Measurements from ENCODE around the gene SHMT1. TPM values are rescaled to one million over a fixed set of nuclear protein-coding genes. Genes with fewer than 3 reads are reported as not detected.

SHMT1 gene
- polyA plus RNA-seq, 1 donor (not counting 4 experiments of a cell fraction or from before 2014, with no cell fraction given): 15.7 TPM

DNA sequence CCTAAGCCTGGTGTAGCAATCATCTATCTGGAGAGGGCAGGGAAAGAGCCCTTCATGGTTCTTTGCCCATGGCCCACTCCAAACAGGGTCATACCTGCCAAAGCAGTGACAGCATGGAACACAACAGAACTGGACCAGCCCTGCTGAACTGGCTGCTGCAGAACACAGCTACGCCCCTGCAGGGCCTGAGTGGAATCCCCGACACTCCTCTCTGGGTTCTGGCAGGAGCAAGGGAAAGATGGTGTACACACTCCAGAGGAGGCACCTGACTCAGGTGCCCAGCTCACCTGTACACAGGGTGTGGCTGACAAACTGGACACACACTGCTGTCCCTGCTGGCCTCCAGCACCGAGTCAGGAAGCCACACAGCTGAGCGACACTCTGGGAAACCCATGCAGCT is 83.1 kb downstream of the SHMT1 start:
- no peaks in the 10 kb centered on the region for H3K79me2 ChIP-seq (ENCODE audit: control insufficient read depth, insufficient read depth, low read length)
- peaks cover 35 to 48% of the 10 kb centered on the region in 2 experiments for H3K36me3 ChIP-seq (ENCODE audit: control insufficient read depth in 2 of 2, extremely low read depth in 1 of 2, insufficient read depth in 2 of 2, low read length in 2 of 2)
- H4K20me1 ChIP-seq (ENCODE audit: control insufficient read depth, extremely low read depth, insufficient read depth, low read length): no peaks in the 10 kb centered on the region
- H3K9me1 ChIP-seq (ENCODE audit: control insufficient read depth, extremely low read depth, insufficient read depth, low read length): no peaks in the 10 kb centered on the region
- H3K4me3 ChIP-seq (ENCODE audit: control insufficient read depth in 2 of 3, extremely low read depth in 1 of 3, insufficient read depth in 2 of 3, low read depth in 1 of 3, low read length in 3 of 3): no peak overlapping the region
- H3K9me3 ChIP-seq (ENCODE audit: control insufficient read depth, low read depth, low read length): no peaks in the 10 kb centered on the region
- no peak overlapping the region for H2AFZ ChIP-seq (ENCODE audit: control insufficient read depth, low read length)
- DNase-seq (ENCODE audit: low read depth, low spot score) (no peak), FAIRE-seq (no peak)
- no peaks in the 10 kb centered on the region for H3K4me1 ChIP-seq (ENCODE audit: control insufficient read depth, extremely low read depth, insufficient read depth, low read length)
- H3K27ac ChIP-seq (ENCODE audit: control insufficient read depth, insufficient read depth, low read length): no peak overlapping the region
- TF ChIP-seq EZH2 (IDR thresholded peaks at IDR 0.05; ENCODE audit: low read length): no peak
- TF ChIP-seq, protein P1, sequence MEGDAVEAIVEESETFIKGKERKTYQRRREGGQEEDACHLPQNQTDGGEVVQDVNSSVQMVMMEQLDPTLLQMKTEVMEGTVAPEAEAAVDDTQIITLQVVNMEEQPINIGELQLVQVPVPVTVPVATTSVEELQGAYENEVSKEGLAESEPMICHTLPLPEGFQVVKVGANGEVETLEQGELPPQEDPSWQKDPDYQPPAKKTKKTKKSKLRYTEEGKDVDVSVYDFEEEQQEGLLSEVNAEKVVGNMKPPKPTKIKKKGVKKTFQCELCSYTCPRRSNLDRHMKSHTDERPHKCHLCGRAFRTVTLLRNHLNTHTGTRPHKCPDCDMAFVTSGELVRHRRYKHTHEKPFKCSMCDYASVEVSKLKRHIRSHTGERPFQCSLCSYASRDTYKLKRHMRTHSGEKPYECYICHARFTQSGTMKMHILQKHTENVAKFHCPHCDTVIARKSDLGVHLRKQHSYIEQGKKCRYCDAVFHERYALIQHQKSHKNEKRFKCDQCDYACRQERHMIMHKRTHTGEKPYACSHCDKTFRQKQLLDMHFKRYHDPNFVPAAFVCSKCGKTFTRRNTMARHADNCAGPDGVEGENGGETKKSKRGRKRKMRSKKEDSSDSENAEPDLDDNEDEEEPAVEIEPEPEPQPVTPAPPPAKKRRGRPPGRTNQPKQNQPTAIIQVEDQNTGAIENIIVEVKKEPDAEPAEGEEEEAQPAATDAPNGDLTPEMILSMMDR (optimal IDR thresholded peaks at IDR 0.05 in 1 of 3, IDR thresholded peaks at IDR 0.05 in 1 of 3, conservative IDR thresholded peaks at IDR 0.05 in 1 of 3; ENCODE audit: extremely low read depth in 1 of 3, insufficient read depth in 2 of 3, low read length in 3 of 3): no peak
- dilution Hi-C loops (cut with MboI; ENCODE audit: extremely low pct_ligation_motif_present, low sequenced_read_pairs): no loop called here
- H3K27me3 ChIP-seq (ENCODE audit: control insufficient read depth, extremely low read depth, insufficient read depth, low read length): no peaks in the 10 kb centered on the region
- no peak overlapping the region for H3K9ac ChIP-seq (ENCODE audit: control insufficient read depth, extremely low read depth, insufficient read depth, low read length)
- no peak overlapping the region for H3K4me2 ChIP-seq (ENCODE audit: control insufficient read depth, extremely low read depth, insufficient read depth, low read depth, low read length)

DNA sequence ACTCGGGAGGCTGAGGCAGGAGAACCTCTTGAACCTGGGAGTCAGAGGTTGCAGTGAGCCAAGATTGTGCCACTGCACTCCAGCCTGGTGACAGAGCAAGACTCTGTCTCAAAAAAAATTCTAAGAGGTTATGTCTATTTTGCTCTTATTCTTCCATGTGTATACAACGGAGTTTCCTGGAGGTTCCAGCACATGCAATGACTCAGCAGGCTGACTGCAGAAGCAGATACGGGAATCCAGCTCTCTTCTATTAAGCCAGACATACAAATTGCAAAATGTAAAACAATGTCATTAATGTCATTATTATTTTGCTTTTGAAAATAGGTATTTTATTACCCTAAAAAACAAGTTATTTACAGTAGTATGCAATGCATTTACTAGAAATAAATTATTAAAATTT is 84.5 kb downstream of the SHMT1 start:
- H3K27me3 ChIP-seq (ENCODE audit: control insufficient read depth, extremely low read depth, insufficient read depth, low read length): no peaks in the 10 kb centered on the region
- H3K4me1 ChIP-seq (ENCODE audit: control insufficient read depth, extremely low read depth, insufficient read depth, low read length): no peaks in the 10 kb centered on the region
- H2AFZ ChIP-seq (ENCODE audit: control insufficient read depth, low read length): no peak overlapping the region
- peaks cover 41 to 47% of the 10 kb centered on the region in 2 experiments for H3K36me3 ChIP-seq (ENCODE audit: control insufficient read depth in 2 of 2, extremely low read depth in 1 of 2, insufficient read depth in 2 of 2, low read length in 2 of 2)
- H4K20me1 ChIP-seq (ENCODE audit: control insufficient read depth, extremely low read depth, insufficient read depth, low read length): no peaks in the 10 kb centered on the region
- FAIRE-seq (no peak), DNase-seq (ENCODE audit: low read depth, low spot score) (no peak)
- no peak overlapping the region for H3K4me3 ChIP-seq (ENCODE audit: control insufficient read depth in 2 of 3, extremely low read depth in 1 of 3, insufficient read depth in 2 of 3, low read depth in 1 of 3, low read length in 3 of 3)
- no peaks in the 10 kb centered on the region for H3K79me2 ChIP-seq (ENCODE audit: control insufficient read depth, insufficient read depth, low read length)
- TF ChIP-seq, protein P1 (optimal IDR thresholded peaks at IDR 0.05 in 1 of 3, IDR thresholded peaks at IDR 0.05 in 1 of 3, conservative IDR thresholded peaks at IDR 0.05 in 1 of 3; ENCODE audit: extremely low read depth in 1 of 3, insufficient read depth in 2 of 3, low read length in 3 of 3): no peak
- TF ChIP-seq EZH2 (IDR thresholded peaks at IDR 0.05; ENCODE audit: low read length): no peak
- H3K9me3 ChIP-seq (ENCODE audit: control insufficient read depth, low read depth, low read length): no peaks in the 10 kb centered on the region
- no peaks in the 10 kb centered on the region for H3K9me1 ChIP-seq (ENCODE audit: control insufficient read depth, extremely low read depth, insufficient read depth, low read length)
- H3K9ac ChIP-seq (ENCODE audit: control insufficient read depth, extremely low read depth, insufficient read depth, low read length): no peak overlapping the region
- H3K27ac ChIP-seq (ENCODE audit: control insufficient read depth, insufficient read depth, low read length): no peak overlapping the region
- H3K4me2 ChIP-seq (ENCODE audit: control insufficient read depth, extremely low read depth, insufficient read depth, low read depth, low read length): no peak overlapping the region
- dilution Hi-C loops (cut with MboI; ENCODE audit: extremely low pct_ligation_motif_present, low sequenced_read_pairs): no loop called here

Small RNA genes within 50 kb of the gene (small RNA-seq; reads per million reads assigned to genes)
- gene AL353997.5 (ENCODE audit: insufficient read length in 3 of 3, low read depth in 3 of 3, low replicate concordance in 1 of 3): 0 reads per million in 3 experiments

Other genes starting within 250 kb of the SHMT1 start
- 41.5 to 71.3 TPM (median 50.2 TPM) in 3 replicates for gene ALKBH5, start 179.7 kb downstream of the SHMT1 start, polyA plus RNA-seq
- 13.8 to 24.7 TPM (median 22.6 TPM) in 3 replicates for gene LLGL1, start 137.9 kb downstream of the SHMT1 start, polyA plus RNA-seq
- gene FLII, start 104.8 kb downstream of the SHMT1 start, polyA plus RNA-seq: 376 to 509 TPM (median 404 TPM) in 3 replicates
- 7.9 to 12.8 TPM (median 9.1 TPM) in 3 replicates for gene MIEF2, start 102.9 kb downstream of the SHMT1 start, polyA plus RNA-seq
- 6.9 to 11.7 TPM (median 11.6 TPM) in 3 replicates for gene TOP3A, start 48.6 kb downstream of the SHMT1 start, polyA plus RNA-seq
- gene SMCR8, start 48.3 kb downstream of the SHMT1 start, polyA plus RNA-seq: 6.2 to 12.4 TPM (median 7.8 TPM) in 3 replicates
- 0.31 to 1.7 TPM in 2 of 3 replicates, not detected in the other for gene EVPLL, start 14.2 kb upstream of the SHMT1 start, polyA plus RNA-seq
- gene LGALS9C, start 113.2 kb upstream of the SHMT1 start, polyA plus RNA-seq: 1.7 to 6.8 TPM (median 5.7 TPM) in 3 replicates